DMS114 treated with DMSO at 0.1 percent for 48 hours (cell line): ENCODE measurements around the gene GRIK1.

Experiments
- DNase-seq: peaks from one replicate; lab custom pipeline; 2025; ENCODE audit not compliant: unreplicated experiment; lab: John Stamatoyannopoulos, UW

GRIK1 gene

DNA sequence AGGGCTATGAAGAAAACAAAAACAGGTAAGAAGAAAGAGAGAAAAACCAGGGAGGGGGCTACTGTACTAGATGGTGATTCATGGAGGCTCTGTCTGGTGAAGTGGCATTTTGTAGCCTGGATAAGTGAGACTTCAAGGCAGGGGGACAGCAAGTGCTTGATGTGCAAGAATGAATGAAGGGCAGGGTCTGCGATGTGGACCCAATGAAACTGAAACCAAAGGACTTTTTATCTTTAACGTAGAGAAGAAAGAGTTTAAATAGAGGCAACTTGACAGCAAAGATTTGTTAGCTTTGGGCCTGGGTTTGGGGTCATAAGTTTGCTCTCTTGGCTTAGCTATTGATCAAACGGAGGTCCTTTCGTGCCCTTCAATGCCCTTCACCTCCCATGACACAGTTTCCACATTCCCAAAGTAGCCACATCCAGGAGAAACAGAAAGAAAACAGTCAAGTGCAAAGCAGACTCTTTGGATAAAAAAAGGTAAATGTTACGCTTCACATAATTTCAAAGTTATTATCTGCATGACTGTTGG, 291.0 kb downstream of the GRIK1 start:
- DNase-seq, result no peak

GRCh38 chr21:29647353-29647781, 292.4 kb downstream of the GRIK1 start:
- no peak for DNase-seq

GRCh38 chr21:29645666-29646553, 293.9 kb downstream of the GRIK1 start:
- no peak for DNase-seq

DNA sequence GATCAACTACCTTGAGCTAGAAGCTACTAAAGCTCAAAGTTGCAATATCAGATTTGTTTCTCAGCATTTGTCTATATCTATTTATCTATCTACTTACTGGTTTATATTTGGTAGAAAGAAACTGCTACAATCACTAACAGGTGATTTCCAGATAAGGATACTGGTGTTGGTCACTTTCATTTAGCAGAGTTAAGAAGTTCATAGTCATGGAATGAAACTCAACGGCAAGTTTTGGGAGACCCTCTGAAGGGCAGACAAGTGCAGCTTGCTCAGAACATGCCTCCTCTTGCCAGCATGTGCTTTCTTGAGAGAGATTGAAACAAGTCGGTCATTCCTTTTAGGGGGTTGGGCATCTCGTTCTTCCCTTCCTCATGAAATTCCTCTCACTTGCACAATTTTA, 296.5 kb downstream of the GRIK1 start:
- DNase-seq, result no peak

DNA sequence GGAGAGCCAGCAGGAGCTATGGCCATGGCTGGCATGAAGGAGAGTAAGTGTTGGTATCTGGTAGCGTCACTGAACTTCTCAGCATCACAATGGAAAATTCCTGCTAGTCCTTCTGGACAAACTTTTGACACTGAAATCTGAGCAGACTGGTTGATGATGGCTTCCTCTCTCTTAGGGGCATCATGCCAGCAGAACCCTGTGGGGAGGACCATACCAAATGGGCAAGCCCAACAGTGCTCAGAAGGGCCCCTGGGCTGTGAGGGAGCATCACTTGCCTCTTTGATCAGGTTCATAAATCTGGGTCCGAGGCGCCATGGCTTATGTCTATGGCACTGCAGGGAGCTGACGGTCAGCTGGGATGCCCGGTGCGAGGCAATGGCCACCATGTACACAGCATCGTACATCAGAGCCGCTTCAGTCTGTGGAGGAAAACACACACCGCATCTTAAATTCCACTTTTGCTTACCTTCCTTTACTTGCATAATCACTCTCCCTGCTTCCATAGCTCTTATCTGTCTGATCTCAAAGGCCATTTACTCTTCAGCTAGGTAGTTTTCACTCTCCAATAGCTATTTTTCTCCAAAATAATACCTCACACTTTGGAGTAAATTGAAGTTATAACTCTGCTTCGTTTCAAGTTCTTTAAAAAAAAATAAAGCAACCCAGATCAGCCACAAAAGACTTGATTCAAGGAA, 297.1 kb downstream of the GRIK1 start:
- no peak for DNase-seq

DNA sequence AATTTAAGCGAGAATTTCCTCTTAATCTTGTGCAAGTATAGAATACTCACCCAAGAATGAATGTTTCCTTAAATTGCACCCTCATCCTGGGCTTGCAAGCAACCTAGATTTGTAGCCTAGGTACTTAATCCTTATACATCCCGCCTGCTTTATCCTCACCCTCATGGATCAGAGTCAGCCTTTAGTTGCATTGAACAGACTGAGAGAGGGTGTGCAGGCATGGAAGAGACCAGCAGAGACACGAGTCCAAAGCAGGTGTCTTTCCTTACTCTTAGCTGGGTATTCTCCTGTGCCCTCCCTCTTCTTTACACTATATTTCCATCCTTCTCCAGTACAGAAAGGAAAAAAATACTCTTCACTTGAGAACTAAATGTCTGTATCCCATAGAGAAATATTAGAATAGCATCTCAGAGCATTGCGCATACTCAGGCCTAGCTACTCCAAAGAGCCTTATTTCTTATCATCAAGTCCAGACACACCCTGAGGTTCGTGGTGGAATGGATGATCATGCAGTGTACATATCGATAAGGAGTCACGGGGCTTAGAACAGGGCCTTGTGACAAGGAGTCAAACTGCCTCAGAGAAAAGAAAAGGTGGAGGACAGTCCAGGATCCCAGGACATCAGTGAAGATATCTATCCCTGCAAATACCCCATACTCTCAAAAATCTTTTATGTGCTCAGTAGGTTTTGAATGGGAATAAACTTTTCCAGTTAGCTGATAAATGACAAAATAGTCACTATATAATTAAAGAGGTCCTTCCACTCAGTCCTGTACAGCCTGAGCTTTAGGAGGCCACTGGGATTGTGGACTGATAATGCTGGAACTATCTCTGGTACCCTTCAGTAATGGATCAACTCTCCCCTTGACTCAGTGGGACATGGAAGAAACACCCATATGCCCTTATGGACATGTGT, 297.9 kb downstream of the GRIK1 start:
- DNase-seq, result no peak

DNA sequence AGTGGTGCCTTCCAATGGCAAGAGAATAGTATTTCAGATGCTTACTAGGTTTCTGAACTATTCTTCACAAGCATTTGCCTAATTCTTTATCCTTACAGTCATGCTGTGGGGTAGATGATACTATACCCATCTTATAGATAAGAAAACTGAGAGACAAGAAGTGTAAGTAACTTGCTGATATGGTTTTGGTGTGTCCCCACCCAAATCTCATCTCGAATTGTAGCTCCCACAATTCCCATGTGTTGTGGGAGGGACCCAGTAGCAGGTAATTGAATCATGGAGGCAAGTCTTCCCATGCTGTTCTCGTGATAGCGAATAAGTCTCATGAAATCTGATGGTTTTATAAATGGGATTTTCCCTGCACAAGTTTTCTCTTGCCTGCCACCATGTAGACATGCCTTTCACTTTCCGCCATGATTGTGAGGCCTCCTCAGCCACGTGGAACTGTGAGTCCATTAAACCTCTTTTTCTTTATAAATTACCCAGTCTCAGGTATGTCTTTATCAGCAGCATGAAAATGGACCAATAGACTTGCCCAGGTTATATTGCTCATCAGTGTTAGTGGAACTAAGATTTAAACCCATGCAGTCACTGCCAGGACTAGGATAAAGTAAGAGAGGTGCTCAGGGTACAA, 298.7 kb downstream of the GRIK1 start:
- no peak for DNase-seq

GRCh38 chr21:29640080-29640508, 299.7 kb downstream of the GRIK1 start:
- DNase-seq, result no peak

DNA sequence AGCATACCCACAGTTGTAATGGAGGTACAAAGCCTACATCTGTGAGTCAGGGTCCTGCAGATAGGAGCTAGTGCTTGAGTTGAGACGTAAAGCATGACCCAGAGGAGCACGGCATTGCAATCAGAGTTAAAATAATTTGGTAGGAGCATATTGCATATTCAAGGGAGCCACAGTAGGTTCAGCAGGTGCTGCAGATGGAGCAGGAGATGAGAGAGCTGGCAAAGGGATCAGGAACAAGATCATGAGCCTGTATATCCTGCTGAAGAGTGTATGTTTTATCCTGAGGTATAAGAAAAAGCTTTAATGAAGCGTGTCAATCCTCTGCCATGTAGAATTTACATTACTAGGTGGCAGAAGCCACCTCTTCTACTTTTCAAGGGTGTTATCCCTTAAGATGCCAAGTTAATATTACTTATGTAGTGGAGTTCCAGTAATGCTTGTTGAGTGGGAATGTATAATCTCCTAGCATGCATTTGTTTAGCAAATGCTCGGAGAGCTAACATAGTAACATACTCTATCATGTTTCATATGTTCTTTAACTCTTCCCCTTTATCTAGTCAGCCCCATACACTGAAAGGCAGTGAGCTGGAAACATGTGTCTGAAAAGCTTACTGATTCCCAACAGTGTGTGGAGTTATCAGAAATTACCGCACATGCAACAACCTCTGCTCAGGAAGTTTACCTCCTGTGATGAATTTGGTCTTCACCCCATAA, 300.3 kb downstream of the GRIK1 start:
- no peak for DNase-seq

DNA sequence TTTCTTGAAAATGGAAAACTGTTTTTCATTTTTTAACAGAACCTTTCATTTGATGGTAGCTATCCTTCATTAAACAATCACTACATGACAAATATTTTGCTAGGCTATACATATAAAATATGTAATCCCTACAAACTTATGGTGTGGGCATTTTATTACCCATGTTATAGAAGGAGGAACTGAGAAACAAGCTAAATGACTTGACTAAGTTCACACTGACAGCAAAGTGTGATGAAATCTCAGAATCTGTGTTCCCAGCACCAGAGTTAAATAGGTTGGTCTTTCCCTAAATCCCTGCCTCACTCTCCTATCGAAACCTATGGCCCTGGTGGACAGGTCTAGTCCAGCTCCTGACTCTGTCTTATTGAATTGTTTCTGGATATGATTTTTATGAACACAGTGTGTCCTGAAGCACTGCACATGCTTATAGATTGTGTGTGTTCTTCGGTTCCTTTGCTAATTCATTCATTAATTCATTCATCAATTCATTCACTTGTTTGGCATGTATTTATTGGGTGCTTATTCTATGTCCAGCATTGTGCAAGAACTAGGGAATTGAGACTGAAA, 301.0 kb downstream of the GRIK1 start:
- no peak for DNase-seq

DNA sequence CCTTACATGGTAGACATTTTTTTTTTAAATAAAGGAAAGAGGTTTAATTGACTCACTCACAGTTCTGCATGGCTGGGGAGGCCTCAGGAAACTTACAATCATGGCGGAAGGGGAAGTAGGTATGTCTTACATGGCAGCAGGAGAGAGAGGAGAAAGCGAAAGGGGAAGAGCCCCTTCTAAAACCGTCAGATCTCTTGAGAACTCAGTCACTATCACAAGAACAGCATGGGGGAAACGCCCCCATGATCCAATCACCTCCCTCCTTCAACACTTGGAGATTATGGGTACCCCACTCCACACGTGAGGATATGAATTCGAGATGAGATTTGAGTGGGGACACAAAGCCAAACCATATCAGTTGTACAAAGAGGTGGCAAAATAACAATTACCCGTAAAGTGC, 301.7 kb downstream of the GRIK1 start:
- DNase-seq, result no peak

DNA sequence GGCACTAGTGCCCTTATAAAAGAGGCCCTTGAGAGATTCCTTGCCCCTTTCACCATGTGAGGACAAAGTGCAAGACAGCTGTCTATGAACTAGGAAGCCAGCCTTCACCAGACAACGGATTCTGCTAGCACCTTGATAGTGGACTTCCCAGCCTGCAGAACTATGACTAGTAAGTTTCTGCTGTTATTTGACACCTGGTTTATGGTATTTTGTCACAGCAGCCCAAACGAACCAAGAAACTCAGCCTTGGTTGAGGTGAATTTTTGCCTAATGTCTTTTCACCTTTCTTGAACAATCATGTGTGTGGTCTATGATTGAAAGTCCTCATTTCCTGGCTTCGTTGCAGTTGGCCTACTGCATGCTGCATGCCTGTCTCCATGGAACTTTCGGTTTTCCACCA, 302.2 kb downstream of the GRIK1 start:
- DNase-seq, result no peak

DNA sequence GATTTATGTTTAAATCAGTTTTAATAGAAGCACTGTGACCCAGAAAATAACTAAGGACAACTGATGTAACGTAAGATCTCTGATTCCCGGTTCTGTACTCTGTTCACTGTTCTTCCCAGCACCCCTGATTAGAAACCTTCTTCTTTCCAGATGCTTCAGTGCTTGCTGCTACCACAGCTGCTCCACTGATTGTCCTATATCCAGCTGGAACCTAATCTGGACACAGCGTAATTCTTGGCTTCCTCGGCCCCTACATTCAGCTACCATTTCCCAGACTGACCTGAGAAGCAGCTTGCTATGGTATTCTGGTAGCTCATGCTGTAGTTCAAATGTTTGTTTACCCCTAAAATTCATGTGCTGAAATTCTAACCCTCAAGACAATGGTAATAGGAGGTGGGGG, 302.7 kb downstream of the GRIK1 start:
- DNase-seq, result no peak

DNA sequence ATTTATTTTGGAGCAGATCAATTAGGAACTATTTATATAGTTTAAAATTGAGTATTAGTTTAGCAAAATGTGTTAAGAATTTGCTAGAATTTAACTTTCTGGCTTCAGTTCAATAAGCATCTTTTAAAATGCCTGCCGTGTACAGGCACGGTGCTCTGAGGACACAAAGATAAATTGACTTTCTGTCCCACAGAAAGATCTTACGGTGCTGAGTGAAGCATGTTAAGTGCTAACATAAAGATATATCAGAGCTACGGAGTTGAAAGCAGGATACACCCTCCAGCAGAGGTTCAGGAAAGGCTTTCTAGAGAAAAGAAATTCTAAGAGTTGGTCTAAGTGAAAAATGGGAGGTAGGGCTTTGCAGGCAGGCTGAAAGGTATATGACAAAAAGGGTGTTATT, 305.4 kb downstream of the GRIK1 start:
- DNase-seq, result no peak

GRCh38 chr21:29633756-29634155, 306.0 kb downstream of the GRIK1 start:
- no peak for DNase-seq

GRCh38 chr21:29630441-29630840, 309.4 kb downstream of the GRIK1 start:
- DNase-seq, result no peak

DNA sequence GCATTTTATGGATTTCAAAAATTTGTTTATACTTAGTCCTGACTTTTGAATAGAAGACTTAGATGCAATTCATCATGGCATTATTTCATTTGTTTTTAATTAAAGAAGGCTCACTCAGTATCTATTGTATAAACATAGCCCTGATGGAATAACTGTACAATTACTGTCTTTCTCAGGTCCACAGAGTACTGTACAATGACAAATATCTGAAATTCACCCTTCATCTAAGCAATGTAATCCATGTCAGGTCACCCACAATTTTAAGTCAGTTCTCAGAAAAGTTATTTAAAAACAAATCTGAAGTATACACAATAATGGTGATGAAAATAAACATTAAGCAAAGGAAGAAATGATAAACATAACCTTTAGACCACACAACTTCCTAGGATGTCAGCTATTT, 311.9 kb downstream of the GRIK1 start:
- DNase-seq, result no peak

DNA sequence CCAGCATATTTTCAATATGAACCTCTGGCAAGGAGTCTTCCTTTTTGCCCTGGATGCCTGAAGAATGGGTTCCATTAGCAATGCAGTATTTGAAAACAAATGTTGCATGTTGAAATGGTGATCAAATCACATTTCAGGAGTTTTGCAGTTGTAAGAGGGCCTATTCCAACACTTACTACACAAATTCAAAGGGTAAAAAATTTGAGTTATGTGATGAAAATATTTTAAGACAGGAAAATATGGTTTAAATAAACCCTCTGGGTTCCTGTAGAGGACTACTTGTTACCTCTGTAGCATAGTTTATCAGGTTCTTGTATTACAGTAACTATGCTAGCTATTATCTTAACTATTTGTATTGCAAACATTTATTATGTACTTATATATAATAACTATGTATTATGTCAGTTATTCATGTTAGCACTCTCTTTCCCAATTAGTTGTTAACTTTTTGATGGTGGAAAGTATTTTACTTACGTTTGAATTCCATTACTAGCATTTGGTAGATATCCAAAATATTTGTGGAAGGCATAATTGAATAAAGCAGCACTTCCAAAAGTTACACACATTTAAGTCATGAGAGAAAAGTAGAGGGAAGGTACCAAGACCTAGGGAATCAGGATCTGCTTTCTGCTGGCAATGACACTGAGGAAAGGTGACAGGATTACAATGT, 312.9 kb downstream of the GRIK1 start:
- no peak for DNase-seq

DNA sequence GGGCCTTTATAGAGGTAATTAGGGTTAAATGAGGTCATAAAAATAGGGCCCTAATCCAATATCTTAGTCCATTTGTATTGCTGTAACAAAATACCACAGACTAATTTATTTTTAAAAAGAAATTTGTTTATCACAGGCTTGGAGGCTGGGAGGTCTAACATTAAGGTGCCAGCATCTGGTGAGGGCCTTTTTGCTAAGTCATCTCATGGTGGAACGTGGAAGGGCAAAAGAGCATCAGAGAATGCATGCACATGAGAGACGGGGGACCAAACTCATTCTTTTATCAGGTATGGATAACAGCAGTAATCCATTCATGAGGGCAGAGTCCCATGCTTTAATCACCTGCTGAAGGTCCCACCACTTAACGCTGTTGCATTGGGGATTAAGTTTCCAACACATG, 313.8 kb downstream of the GRIK1 start:
- no peak for DNase-seq
